Ovary (tissue), 9 donors: ENCODE results near the gene HOXB3. TPM values are rescaled to one million over a fixed set of nuclear protein-coding genes. Genes with fewer than 3 reads are reported as not detected.

Experiments used
- DNase-seq, 5 donors: peaks; one replicate each; pipeline ENCODE4 v3.0.0-alpha.2; 2019 to 2020
- H3K27ac ChIP-seq, 2 donors: fragments of 200-600 bp; one replicate each; pipeline versions ENCODE4 v1.5.1 to v1.8.0; 2019 to 2022
- H3K27me3 ChIP-seq: fragments of 200-600 bp; one replicate; pipeline ENCODE4 v1.8.0; 2022
- H3K36me3 ChIP-seq: fragments of 200-600 bp; sonication (generic); one replicate; pipeline ENCODE4 v1.5.1; 2019
- H3K4me1 ChIP-seq: one replicate; pipeline ENCODE4 v1.8.1; 2013; ENCODE audit warnings: mild to moderate bottlenecking, moderate library complexity; ENCODE audit not compliant: insufficient read depth
- H3K4me3 ChIP-seq: fragments of 200-600 bp; sonication (generic); one replicate; pipeline ENCODE4 v1.5.1; 2017
- H3K9me3 ChIP-seq, 2 donors: fragments of 200-600 bp in 1 of 2; sonication (generic) in 1 of 2; one replicate each; pipeline versions ENCODE4 v1.5.1 to v1.8.1; 2013 to 2019; ENCODE audit warnings: mild to moderate bottlenecking in 1 of 2, moderate library complexity in 1 of 2
- EP300 ChIP-seq: sonication (generic); formaldehyde crosslinking; IDR thresholded peaks from one replicate; pipeline ENCODE4 v1.6.1; 2017; ENCODE audit warnings: antibody characterized with exemption
- POLR2A ChIP-seq: fragments of 450-650 bp; IDR thresholded peaks from one replicate; pipeline ENCODE4 v1.6.1; 2017; ENCODE audit warnings: antibody characterized with exemption, mild to moderate bottlenecking, moderate library complexity
- WGBS, 3 donors: extraction: QIAGEN DNeasy Blood & Tissue Kit in 1 of 3; methylation state at CpG; one replicate each; pipeline versions ENCODE4 v1.1.5 to v1.1.7; 2013 to 2017; 5-methylcytosine and 5-hydroxymethylcytosine counted together
- intact Hi-C, 4 donors: fragments of 100-400 bp; cut with DNase I; formaldehyde crosslinking; loops; one replicate each; pipeline versions ENCODE4 v1.11.0 to v1.15.1; 2022 to 2023
- polyA plus RNA-seq, 2 donors: library from polyadenylated mRNA; stranded (reverse); fragments of 200-250 nt in 1 of 2; fragments of 350-450 nt in 1 of 2; fragmentation: Illumina TruSeq in 1 of 2; extraction: RNeasy Lipid Tissue Mini Kit (QIAGEN cat#74804) in 1 of 2; gene quantifications; one replicate each; pipeline ENCODE4 v1.2.3, GENCODE V29; 2013 to 2014
- total RNA-seq, 7 donors: library from RNA; depleted of rRNA in 2 of 7; stranded (reverse); fragments of >200 nt in 2 of 7; fragmentation: NEBNext Ultra II Directional in 3 of 7; extraction: Animal tissue kit (Norgen Biotek cat#: 25700) in 3 of 7; gene quantifications; one replicate each; pipeline versions ENCODE4 v1.1.0 to v1.2.4, GENCODE V29; 2016 to 2023
- TF ChIP-seq, protein P1 (sequence below), 3 donors: fragments of 450-650 bp in 2 of 3; fragments of 200-600 bp in 1 of 3; IDR thresholded peaks; one replicate each; pipeline versions ENCODE4 v1.5.1 to v1.8.0; 2016 to 2022; ENCODE audit warnings: antibody characterized with exemption in 3 of 3, mild to moderate bottlenecking in 1 of 3
- donor health status: DM: no; HTN: no; CAD: no; lungs with moderate emphysema.
- donor health status: DM: no; HTN: no; CAD: no.
- donor health status: Bipolar disorder and iron deficiency.
- donor health status: DM: yes; HTN: yes; CAD: no.
- donor health status: DM: no; HTN: no; CAD: no.
- donor health status: DM: yes; HTN: yes; CAD: no.

The HOXB3 gene
- total and polyA plus RNA-seq, 9 donors: 0.43 to 10.7 (median 2.7) TPM

- H3K36me3 ChIP-seq: no peaks in the 10 kb centered on the region
- WGBS, 3 donors: 22 to 51% (median 24%) methylated on average over 19 of the region's 19 CpGs
- H3K4me1 ChIP-seq: no peaks in the 10 kb centered on the region
- peaks cover 0 to 4% of the 10 kb centered on the region in 2 donors for H3K9me3 ChIP-seq
- no peak overlapping the region for H3K4me3 ChIP-seq
- H3K27me3 ChIP-seq: peaks cover 3% of the 10 kb centered on the region
- no peak for DNase-seq
- TF ChIP-seq POLR2A: no peak
- TF ChIP-seq EP300: no peak
- TF ChIP-seq, protein P1, sequence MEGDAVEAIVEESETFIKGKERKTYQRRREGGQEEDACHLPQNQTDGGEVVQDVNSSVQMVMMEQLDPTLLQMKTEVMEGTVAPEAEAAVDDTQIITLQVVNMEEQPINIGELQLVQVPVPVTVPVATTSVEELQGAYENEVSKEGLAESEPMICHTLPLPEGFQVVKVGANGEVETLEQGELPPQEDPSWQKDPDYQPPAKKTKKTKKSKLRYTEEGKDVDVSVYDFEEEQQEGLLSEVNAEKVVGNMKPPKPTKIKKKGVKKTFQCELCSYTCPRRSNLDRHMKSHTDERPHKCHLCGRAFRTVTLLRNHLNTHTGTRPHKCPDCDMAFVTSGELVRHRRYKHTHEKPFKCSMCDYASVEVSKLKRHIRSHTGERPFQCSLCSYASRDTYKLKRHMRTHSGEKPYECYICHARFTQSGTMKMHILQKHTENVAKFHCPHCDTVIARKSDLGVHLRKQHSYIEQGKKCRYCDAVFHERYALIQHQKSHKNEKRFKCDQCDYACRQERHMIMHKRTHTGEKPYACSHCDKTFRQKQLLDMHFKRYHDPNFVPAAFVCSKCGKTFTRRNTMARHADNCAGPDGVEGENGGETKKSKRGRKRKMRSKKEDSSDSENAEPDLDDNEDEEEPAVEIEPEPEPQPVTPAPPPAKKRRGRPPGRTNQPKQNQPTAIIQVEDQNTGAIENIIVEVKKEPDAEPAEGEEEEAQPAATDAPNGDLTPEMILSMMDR (IDR thresholded peaks at IDR 0.05): no peak
- H3K27ac ChIP-seq: no peak overlapping the region
- intact Hi-C loops: no loop called here
These were observed 38.9 kb downstream of the HOXB3 start for GRCh38 chr17:48551214-48551555.

DNA sequence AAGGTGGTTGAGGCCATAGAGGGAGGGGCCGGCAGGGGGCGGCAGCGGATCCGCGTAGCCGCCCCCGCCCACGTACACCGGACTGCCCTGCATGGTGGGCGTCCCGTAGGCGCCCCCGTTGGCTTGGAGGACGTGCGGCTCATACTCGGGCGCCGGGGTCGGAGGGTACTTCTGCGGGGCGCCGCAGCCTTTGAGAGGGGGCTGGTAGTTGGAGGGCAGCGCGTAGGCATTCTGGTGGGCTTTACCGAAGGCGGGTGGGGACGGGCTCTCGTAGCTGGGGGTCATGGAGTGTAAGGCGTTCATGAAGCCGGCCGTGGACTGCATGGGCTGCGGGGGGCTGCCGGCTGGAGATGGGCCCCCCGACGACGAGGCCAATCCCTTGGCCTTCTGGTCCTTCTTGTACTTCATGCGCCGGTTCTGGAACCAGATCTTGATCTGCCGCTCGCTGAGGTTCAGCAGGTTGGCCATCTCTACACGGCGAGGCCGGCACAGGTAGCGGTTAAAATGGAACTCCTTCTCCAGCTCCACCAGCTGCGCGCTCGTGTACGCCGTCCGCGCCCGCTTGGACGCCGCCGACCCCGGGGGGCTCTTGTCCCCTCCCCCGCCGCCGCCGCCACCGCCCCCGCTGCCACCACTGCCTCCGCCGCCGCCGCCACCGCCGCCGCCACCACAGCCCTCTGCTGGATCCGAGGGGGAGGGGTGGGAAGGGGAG lies 39.4 kb downstream of the HOXB3 start:
- 6 to 36% (median 11%) methylated on average over 66 to 70 of the region's 70 CpGs for WGBS, 3 donors
- Histone ChIP-seq H3K4me1 (no peaks in the 10 kb centered on the region), H3K9me3 (peaks cover 0 to 4% of the 10 kb centered on the region in 2 donors), H3K27me3 (peaks cover 3% of the 10 kb centered on the region), H3K36me3 (no peaks in the 10 kb centered on the region), H3K4me3 (no peak overlapping the region), H3K27ac (no peak overlapping the region)
- TF ChIP-seq POLR2A: no peak
- TF ChIP-seq EP300: no peak
- TF ChIP-seq, protein P1 (IDR thresholded peaks at IDR 0.05): no peak
- intact Hi-C loops: no loop called here
- DNase-seq: no peak

DNA sequence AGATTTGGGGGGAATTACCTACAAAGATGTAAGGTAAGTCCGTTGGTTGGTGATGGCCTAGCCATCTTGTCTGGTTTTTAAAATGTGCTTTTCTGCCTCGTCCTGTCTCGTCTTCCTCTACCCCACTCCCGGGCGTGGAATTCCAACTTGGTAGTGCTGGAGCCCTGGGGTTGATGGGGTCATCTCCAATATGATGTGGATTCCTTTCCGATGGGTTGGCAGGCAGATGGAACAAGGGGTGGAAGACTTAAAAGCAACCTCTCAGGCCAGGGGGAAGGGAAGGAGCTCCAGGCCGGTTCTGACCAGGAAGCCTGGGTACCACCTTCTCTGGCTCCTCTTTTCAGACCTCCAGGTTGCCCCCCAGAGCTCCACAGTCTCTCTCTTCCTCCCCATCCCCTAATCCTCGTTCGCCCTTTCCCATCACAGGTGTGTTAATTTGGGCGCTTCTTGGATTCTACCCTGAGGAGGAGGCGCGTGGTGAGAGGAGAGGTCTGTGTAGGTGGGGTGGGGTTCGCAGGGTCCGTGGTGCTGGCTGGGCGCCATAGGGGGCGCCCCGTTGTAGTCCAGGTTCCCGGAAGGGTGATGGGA lies 40.0 kb downstream of the HOXB3 start:
- TF ChIP-seq EP300 (no peak), POLR2A (no peak)
- TF ChIP-seq, protein P1 (IDR thresholded peaks at IDR 0.05): no peak
- peaks cover 3% of the 10 kb centered on the region for H3K27me3 ChIP-seq
- H3K9me3 ChIP-seq: peaks cover 0 to 4% of the 10 kb centered on the region in 2 donors
- no peak overlapping the region for H3K4me3 ChIP-seq
- intact Hi-C loops: loop anchor here in 1 of 4 donors (5.0 kb wide), 1 partner anchor 1602 kb away; the partner anchor contains the start of gene PPP1R9B
- no peak overlapping the region for H3K27ac ChIP-seq
- no peak for DNase-seq
- H3K4me1 ChIP-seq: no peaks in the 10 kb centered on the region
- H3K36me3 ChIP-seq: no peaks in the 10 kb centered on the region
- 51 to 65% (median 52%) methylated on average over 18 of the region's 18 CpGs for WGBS, 3 donors

GRCh38 chr17:48549281-48549630 lies 40.8 kb downstream of the HOXB3 start:
- no peak for DNase-seq
- intact Hi-C loops: loop anchor here in 1 of 4 donors (5.0 kb wide), 1 partner anchor 1603 kb away; the partner anchor contains the start of gene PPP1R9B
- H3K27ac ChIP-seq: no peak overlapping the region
- H3K27me3 ChIP-seq: no peaks in the 10 kb centered on the region
- peaks cover 0 to 4% of the 10 kb centered on the region in 2 donors for H3K9me3 ChIP-seq
- no peak overlapping the region for H3K4me3 ChIP-seq
- 71 to 74% (median 72%) methylated on average over 3 of the region's 3 CpGs for WGBS, 3 donors
- TF ChIP-seq POLR2A (no peak), EP300 (no peak)
- TF ChIP-seq, protein P1 (IDR thresholded peaks at IDR 0.05): no peak
- H3K36me3 ChIP-seq: no peaks in the 10 kb centered on the region
- H3K4me1 ChIP-seq: no peaks in the 10 kb centered on the region
